Smooth muscle cell (in vitro differentiated cells): Measurements from ENCODE around the gene NAA16. TPM values are rescaled to one million over a fixed set of nuclear protein-coding genes. Genes with fewer than 3 reads are reported as not detected.

ENCODE experiments used
- DNase-seq: peaks from one replicate; lab custom pipeline; 2025; ENCODE audit not compliant: unreplicated experiment; lab: John Stamatoyannopoulos, UW
- H2AFZ ChIP-seq: fragments of 200-600 bp; sonication (generic); 2 replicates; pipeline ENCODE4 v1.6.0; 2016; ENCODE audit warnings: antibody characterized with exemption, low read depth, mild to moderate bottlenecking
- H3F3A ChIP-seq: fragments of 200-600 bp; sonication (generic); 2 replicates; pipeline ENCODE4 v1.6.0; 2017; ENCODE audit warnings: antibody characterized with exemption, low read depth
- H3K27ac ChIP-seq: fragments of 200-600 bp; sonication (generic); 2 replicates; pipeline ENCODE4 v1.5.1; 2016; ENCODE audit warnings: low read depth, mild to moderate bottlenecking
- H3K27me3 ChIP-seq: fragments of 200-600 bp; sonication (generic); 2 replicates; pipeline ENCODE4 v1.6.1; 2016; ENCODE audit warnings: low read depth, mild to moderate bottlenecking
- H3K36me3 ChIP-seq: fragments of 200-600 bp; sonication (generic); 2 replicates; pipeline ENCODE4 v1.5.1; 2016; ENCODE audit warnings: low read depth
- H3K4me1 ChIP-seq: fragments of 200-600 bp; sonication (generic); 2 replicates; pipeline ENCODE4 v1.5.1; 2016; ENCODE audit warnings: low read depth
- H3K4me2 ChIP-seq: fragments of 200-600 bp; sonication (generic); 2 replicates; pipeline ENCODE4 v1.6.0; 2016; ENCODE audit warnings: mild to moderate bottlenecking
- H3K4me3 ChIP-seq: fragments of 200-600 bp; sonication (generic); 2 replicates; pipeline ENCODE4 v1.5.1; 2016; ENCODE audit warnings: mild to moderate bottlenecking
- H3K79me2 ChIP-seq: fragments of 200-600 bp; sonication (generic); 2 replicates; pipeline ENCODE4 v1.6.0; 2016; ENCODE audit warnings: low read depth, mild to moderate bottlenecking
- H3K9ac ChIP-seq: fragments of 200-600 bp; sonication (generic); 2 replicates; pipeline ENCODE4 v1.6.0; 2016; ENCODE audit warnings: low read depth
- H3K9me3 ChIP-seq: fragments of 200-600 bp; sonication (generic); replicated peaks from 2 replicates; pipeline ENCODE4 v1.5.1; 2016; ENCODE audit warnings: low read depth
- H4K20me1 ChIP-seq: fragments of 200-600 bp; sonication (generic); 2 replicates; pipeline ENCODE4 v1.6.0; 2016; ENCODE audit warnings: low read depth
- CTCF ChIP-seq: fragments of 200-600 bp; sonication (generic); IDR thresholded peaks from 2 replicates; pipeline ENCODE4 v1.5.1; 2017; ENCODE audit warnings: borderline replicate concordance, mild to moderate bottlenecking, antibody characterized with exemption; ENCODE audit not compliant: insufficient read depth, poor library complexity, severe bottlenecking
- WGBS: methylation state at CpG from one replicate; pipeline ENCODE4 v1.1.7; 2016; ENCODE audit warnings: low lambda C conversion rate; 5-methylcytosine and 5-hydroxymethylcytosine counted together
- polyA plus RNA-seq: library from polyadenylated mRNA; unstranded; fragments of >200 nt; fragmentation: Nextera tagmentation; extraction: Ambion mirVana; gene quantifications from 2 replicates; pipeline ENCODE4 v1.2.1, GENCODE V29; 2016
- total RNA-seq: library from RNA; depleted of rRNA; stranded (reverse); fragments of >200 nt; gene quantifications from 2 replicates; pipeline ENCODE4 v1.2.3, GENCODE V29; 2014

The NAA16 gene
- total and polyA plus RNA-seq, 2 experiments from 2014 or later: 6.9 to 21.8 TPM

GRCh38 chr13:41268764-41269163 is 42.3 kb upstream of the NAA16 start:
- Histone ChIP-seq H3K79me2 (no peaks in the 10 kb centered on the region), H3K4me2 (no peak overlapping the region), H3K27ac (no peak overlapping the region), H3K4me1 (peaks cover 2% of the 10 kb centered on the region), H4K20me1 (no peaks in the 10 kb centered on the region), H3K36me3 (no peaks in the 10 kb centered on the region), H3K9me3 (peaks cover 17% of the 10 kb centered on the region), H3K9ac (no peak overlapping the region), H2AFZ (no peak overlapping the region), H3K4me3 (no peak overlapping the region), H3F3A (no peaks in the 10 kb centered on the region), H3K27me3 (no peaks in the 10 kb centered on the region)
- 6% methylated on average over 1 of the region's 1 CpG for WGBS
- TF ChIP-seq CTCF: no peak
- no peak for DNase-seq

GRCh38 chr13:41271456-41272285 is 39.4 kb upstream of the NAA16 start:
- no peak for TF ChIP-seq CTCF
- Histone ChIP-seq H3K9me3 (peaks cover 17% of the 10 kb centered on the region), H3K4me3 (no peak overlapping the region), H3K4me1 (no peaks in the 10 kb centered on the region), H3K4me2 (no peak overlapping the region), H3K27me3 (no peaks in the 10 kb centered on the region), H4K20me1 (no peaks in the 10 kb centered on the region), H3K27ac (no peak overlapping the region), H3K9ac (no peak overlapping the region), H2AFZ (no peak overlapping the region), H3K79me2 (no peaks in the 10 kb centered on the region), H3K36me3 (no peaks in the 10 kb centered on the region), H3F3A (no peaks in the 10 kb centered on the region)
- WGBS: 88% methylated on average over 6 of the region's 6 CpGs
- no peak for DNase-seq

GRCh38 chr13:41273831-41274441 is 37.1 kb upstream of the NAA16 start:
- Histone ChIP-seq H3K9me3 (peaks cover 3% of the 10 kb centered on the region), H3K79me2 (no peaks in the 10 kb centered on the region), H3K27ac (no peak overlapping the region), H3K27me3 (no peaks in the 10 kb centered on the region), H4K20me1 (no peaks in the 10 kb centered on the region), H3K36me3 (no peaks in the 10 kb centered on the region), H3K4me3 (no peak overlapping the region), H3F3A (no peaks in the 10 kb centered on the region), H2AFZ (no peak overlapping the region), H3K4me2 (no peak overlapping the region), H3K4me1 (no peaks in the 10 kb centered on the region), H3K9ac (no peak overlapping the region)
- 88% methylated on average over 3 of the region's 3 CpGs for WGBS
- no peak for DNase-seq
- TF ChIP-seq CTCF: no peak
